ENCODE results near the gene RGS6.

DNA sequence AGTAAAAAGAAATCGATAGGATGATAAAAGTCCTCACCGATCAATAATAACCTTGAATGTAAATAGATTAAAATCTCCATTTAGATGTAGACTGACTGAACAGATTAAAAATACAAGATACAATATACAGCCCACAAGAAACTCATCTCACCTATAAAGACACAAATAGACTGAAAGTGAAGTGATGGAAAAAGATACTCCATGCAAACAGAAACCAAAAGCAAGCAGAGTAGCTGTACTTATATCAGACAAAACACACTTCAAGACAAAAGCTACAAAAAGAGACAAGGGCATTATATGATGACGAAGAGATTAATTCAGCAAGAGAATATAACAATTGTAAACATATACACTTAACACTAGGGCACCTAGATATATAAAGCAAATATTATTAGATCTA lies 444.8 kb downstream of the RGS6 start:
- TF ChIP-seq FOXA1 (IDR thresholded peaks at IDR 0.05) (no peak), CTCF (IDR thresholded peaks at IDR 0.05; ENCODE audit: low read depth, low read length, missing input control) (no peak)
